Brain microvascular endothelial cell (primary cell): Measurements from ENCODE around the gene PLXNA1.

Source experiments
- DNase-seq: peaks from one replicate; pipeline ENCODE4 v3.0.0-alpha.2; 2020
- H3K27ac ChIP-seq: fragments of 250-450 bp; sonication (Bioruptor Pico); 2 replicates; pipeline ENCODE4 v1.5.1; 2020; ENCODE audit warnings: mild to moderate bottlenecking, moderate library complexity
- H3K27me3 ChIP-seq: fragments of 250-450 bp; sonication (Bioruptor Pico); replicated peaks from 2 replicates; pipeline ENCODE4 v1.5.1; 2020; ENCODE audit warnings: mild to moderate bottlenecking
- H3K36me3 ChIP-seq: fragments of 250-450 bp; sonication (Bioruptor Pico); replicated peaks from 2 replicates; pipeline ENCODE4 v1.5.1; 2020; ENCODE audit warnings: mild to moderate bottlenecking
- H3K4me3 ChIP-seq: 2 replicates; pipeline ENCODE4 v1.5.1; 2011; ENCODE audit warnings: low read depth, mild to moderate bottlenecking, control low read depth, low read length, moderate library complexity
- CTCF ChIP-seq: IDR thresholded peaks from 2 replicates; pipeline ENCODE4 v1.5.1; 2011; ENCODE audit warnings: low read depth, mild to moderate bottlenecking, moderate library complexity, low read length, control low read depth, inconsistent platforms; ENCODE audit errors: missing control alignments
- in situ Hi-C: cut with HindIII; loops from 2 replicates; pipeline ENCODE4 v1.10.0; 2017; ENCODE audit warnings: low sequenced_read_pairs, low pct_ligation_motif_present

The PLXNA1 gene

DNA sequence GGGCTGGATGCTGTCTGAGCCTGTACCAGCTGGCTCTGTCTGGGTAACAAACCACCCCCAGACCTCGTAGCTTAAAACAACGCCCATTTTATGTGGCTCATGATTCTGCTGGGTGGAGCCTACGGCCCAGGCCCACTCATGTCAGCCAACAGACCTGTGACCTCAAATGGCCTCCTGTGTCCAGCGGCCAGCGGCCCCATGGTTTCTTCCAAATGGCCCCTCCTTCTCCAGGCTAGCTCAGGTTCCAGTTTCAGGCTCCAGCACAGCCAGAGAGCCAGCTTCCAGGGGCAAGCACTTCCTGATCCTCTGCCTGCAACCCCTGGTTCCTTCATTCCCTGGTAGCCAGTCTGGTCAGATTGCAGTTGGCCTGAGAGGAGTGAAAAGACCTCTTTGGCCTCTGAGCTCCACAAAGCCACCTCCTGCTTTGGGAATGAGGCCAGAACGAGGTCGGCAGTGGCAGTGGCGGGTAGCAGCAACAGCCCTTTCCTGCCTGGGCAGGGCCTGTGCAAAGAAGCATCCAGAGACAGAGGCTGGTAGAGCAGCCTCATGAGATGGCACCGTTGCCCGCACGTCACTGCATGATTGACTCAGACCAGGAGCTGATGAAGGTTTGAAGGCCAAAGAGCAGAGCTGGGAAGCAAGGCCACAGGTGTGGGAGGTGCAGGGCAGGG, 21.0 kb upstream of the PLXNA1 start:
- in situ Hi-C loops = no loop called here
- TF ChIP-seq CTCF = no peak
- H3K27ac ChIP-seq = no peak overlapping the region
- no peak overlapping the region for H3K4me3 ChIP-seq
- H3K36me3 ChIP-seq = no peaks in the 10 kb centered on the region
- no peaks in the 10 kb centered on the region for H3K27me3 ChIP-seq
- DNase-seq = no peak

GRCh38 chr3:126962756-126963155, 20.2 kb upstream of the PLXNA1 start:
- Histone ChIP-seq H3K27me3 (no peaks in the 10 kb centered on the region), H3K36me3 (no peaks in the 10 kb centered on the region), H3K27ac (no peak overlapping the region), H3K4me3 (no peak overlapping the region)
- in situ Hi-C loops = no loop called here
- DNase-seq = no peak
- no peak for TF ChIP-seq CTCF

- no peak overlapping the region for H3K27ac ChIP-seq
Measured at GRCh38 chr3:126963261-126964190, 19.4 kb upstream of the PLXNA1 start.

DNA sequence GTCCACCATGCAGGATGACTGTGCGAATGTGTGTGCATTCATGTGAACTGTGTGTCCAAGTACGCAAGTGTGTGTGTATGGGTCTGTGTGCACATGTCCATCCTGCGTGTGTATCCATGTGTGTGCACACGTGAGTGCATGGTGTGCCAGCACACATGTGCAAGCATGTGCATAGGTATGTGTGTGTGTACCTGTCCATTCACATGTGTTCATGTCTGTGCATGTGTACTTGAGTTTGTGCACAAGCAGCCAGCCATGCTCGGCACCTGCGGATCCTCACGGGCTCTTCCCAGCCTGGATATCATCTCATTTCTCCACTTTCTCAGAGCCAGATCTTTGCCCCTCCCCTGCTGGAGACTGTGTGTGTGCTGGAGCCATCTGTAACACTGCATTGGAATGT, 18.7 kb upstream of the PLXNA1 start:
- in situ Hi-C loops = no loop called here
- TF ChIP-seq CTCF = no peak
- no peak overlapping the region for H3K27ac ChIP-seq
- H3K36me3 ChIP-seq = no peaks in the 10 kb centered on the region
- no peak overlapping the region for H3K4me3 ChIP-seq
- no peak for DNase-seq
- no peaks in the 10 kb centered on the region for H3K27me3 ChIP-seq

More at GRCh38 chr3:126963261-126964190, 19.4 kb upstream of the PLXNA1 start:
- no peak overlapping the region for H3K4me3 ChIP-seq
- in situ Hi-C loops = no loop called here
- TF ChIP-seq CTCF = no peak
- no peak for DNase-seq
- no peaks in the 10 kb centered on the region for H3K27me3 ChIP-seq
- no peaks in the 10 kb centered on the region for H3K36me3 ChIP-seq

DNA sequence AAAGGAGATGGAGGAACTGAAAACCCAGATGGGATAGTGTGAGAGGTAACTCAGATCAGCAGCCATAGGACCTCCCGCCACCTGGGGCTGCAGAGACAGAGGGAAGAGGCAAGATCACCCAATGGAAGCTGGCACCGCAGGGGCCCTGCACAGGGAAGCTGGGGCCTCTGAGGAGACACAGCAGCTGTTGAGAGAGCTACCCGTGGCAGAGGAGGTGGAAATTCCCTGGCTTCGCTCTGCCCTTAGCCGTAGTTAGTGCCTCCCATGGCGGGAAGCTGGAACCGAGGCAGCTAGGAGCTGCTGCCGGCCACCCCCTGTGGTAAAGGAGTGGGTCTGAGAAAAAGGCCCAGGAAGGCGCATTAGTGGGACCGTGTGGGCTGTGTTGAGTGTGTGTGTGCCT, 18.0 kb upstream of the PLXNA1 start:
- H3K27ac ChIP-seq = no peak overlapping the region
- no peak for DNase-seq
- no peaks in the 10 kb centered on the region for H3K36me3 ChIP-seq
- no peaks in the 10 kb centered on the region for H3K27me3 ChIP-seq
- TF ChIP-seq CTCF = no peak
- in situ Hi-C loops = no loop called here
- no peak overlapping the region for H3K4me3 ChIP-seq
